Uterus (tissue), 4 donors: Measurements from ENCODE around the gene STIM1. TPM values are rescaled to one million over a fixed set of nuclear protein-coding genes. Genes with fewer than 3 reads are reported as not detected.

Experiments
- DNase-seq, 2 donors: peaks; one replicate each; pipeline ENCODE4 v3.0.0-alpha.2; 2019 to 2020
- H3K27ac ChIP-seq, 2 donors: fragments of 200-600 bp; sonication (generic); 1 replicate in 1 of 2; 2 replicates in 1 of 2; pipeline ENCODE4 v1.5.1; 2016 to 2018
- H3K27me3 ChIP-seq, 2 donors: fragments of 200-600 bp; sonication (generic); one replicate each; pipeline ENCODE4 v1.5.1; 2018 to 2019; ENCODE audit warnings: control low read depth in 1 of 2
- H3K36me3 ChIP-seq, 2 donors: fragments of 200-600 bp; sonication (generic); one replicate each; pipeline ENCODE4 v1.5.1; 2019; ENCODE audit warnings: control low read depth in 1 of 2
- H3K4me1 ChIP-seq, 2 donors: fragments of 200-600 bp; sonication (generic); one replicate each; pipeline ENCODE4 v1.5.1; 2018 to 2019; ENCODE audit warnings: control low read depth in 1 of 2
- H3K4me3 ChIP-seq, 2 donors: fragments of 200-600 bp; sonication (generic); 1 replicate in 1 of 2; 2 replicates in 1 of 2; pipeline ENCODE4 v1.5.1; 2018 to 2019; ENCODE audit warnings: mild to moderate bottlenecking in 1 of 2
- H3K9me3 ChIP-seq, 2 donors: fragments of 200-600 bp; sonication (generic); one replicate each; pipeline ENCODE4 v1.5.1; 2019; ENCODE audit warnings: control low read depth in 1 of 2
- CTCF ChIP-seq, 4 experiments: fragments of 200-600 bp in 2 of 4; fragments of 450-650 bp in 2 of 4; sonication (generic) in 2 of 4; IDR thresholded peaks; one replicate each; pipeline ENCODE4 v1.5.1; 2016 to 2019; ENCODE audit warnings: antibody characterized with exemption in 4 of 4, mild to moderate bottlenecking in 2 of 4, moderate library complexity in 1 of 4
- POLR2A ChIP-seq, 2 donors: fragments of 450-650 bp; IDR thresholded peaks; one replicate each; pipeline ENCODE4 v1.6.1; 2016; ENCODE audit warnings: antibody characterized with exemption in 2 of 2, mild to moderate bottlenecking in 1 of 2, moderate library complexity in 1 of 2
- intact Hi-C: fragments of 100-400 bp; cut with DNase I; formaldehyde crosslinking; loops from one replicate; pipeline ENCODE4 v1.15.1; 2023; ENCODE audit warnings: low total_unique reads
- total RNA-seq, 4 donors: library from RNA; depleted of rRNA in 3 of 4; stranded (reverse); fragments of >200 nt in 3 of 4; gene quantifications; one replicate each; pipeline versions ENCODE4 v1.1.0 to v1.2.4, GENCODE V29; 2014 to 2023
- donor health status: DM: yes; HTN: yes; CAD: no.

The STIM1 gene
- total RNA-seq, 4 donors from 2014 or later: 37.6 to 114 (median 56.3) TPM

GRCh38 chr11:3964056-3964455 is 108.6 kb downstream of the STIM1 start:
- no peak for DNase-seq
- H3K4me3 ChIP-seq: no peak overlapping the region
- no peaks in the 10 kb centered on the region for H3K4me1 ChIP-seq
- intact Hi-C loops: no loop called here
- no peaks in the 10 kb centered on the region for H3K27me3 ChIP-seq
- H3K9me3 ChIP-seq: no peaks in the 10 kb centered on the region
- no peak overlapping the region for H3K27ac ChIP-seq
- no peaks in the 10 kb centered on the region for H3K36me3 ChIP-seq
- TF ChIP-seq POLR2A (IDR thresholded peaks at IDR 0.05) (no peak), CTCF (IDR thresholded peaks at IDR 0.05) (no peak)

GRCh38 chr11:3964935-3965604 is 109.6 kb downstream of the STIM1 start:
- Histone ChIP-seq H3K27ac (no peak overlapping the region), H3K4me3 (no peak overlapping the region), H3K36me3 (no peaks in the 10 kb centered on the region), H3K27me3 (no peaks in the 10 kb centered on the region), H3K9me3 (no peaks in the 10 kb centered on the region), H3K4me1 (no peaks in the 10 kb centered on the region)
- no peak for TF ChIP-seq POLR2A (IDR thresholded peaks at IDR 0.05)
- no peak for TF ChIP-seq CTCF (IDR thresholded peaks at IDR 0.05)
- intact Hi-C loops: no loop called here
- DNase-seq: no peak

- Histone ChIP-seq H3K36me3 (no peaks in the 10 kb centered on the region), H3K4me3 (no peak overlapping the region), H3K4me1 (no peaks in the 10 kb centered on the region), H3K27ac (no peak overlapping the region), H3K9me3 (no peaks in the 10 kb centered on the region), H3K27me3 (no peaks in the 10 kb centered on the region)
- no peak for DNase-seq
- no peak for TF ChIP-seq CTCF (IDR thresholded peaks at IDR 0.05)
- TF ChIP-seq POLR2A (IDR thresholded peaks at IDR 0.05): no peak
- intact Hi-C loops: no loop called here
Measured at GRCh38 chr11:3967695-3968094, 112.2 kb downstream of the STIM1 start.

DNA sequence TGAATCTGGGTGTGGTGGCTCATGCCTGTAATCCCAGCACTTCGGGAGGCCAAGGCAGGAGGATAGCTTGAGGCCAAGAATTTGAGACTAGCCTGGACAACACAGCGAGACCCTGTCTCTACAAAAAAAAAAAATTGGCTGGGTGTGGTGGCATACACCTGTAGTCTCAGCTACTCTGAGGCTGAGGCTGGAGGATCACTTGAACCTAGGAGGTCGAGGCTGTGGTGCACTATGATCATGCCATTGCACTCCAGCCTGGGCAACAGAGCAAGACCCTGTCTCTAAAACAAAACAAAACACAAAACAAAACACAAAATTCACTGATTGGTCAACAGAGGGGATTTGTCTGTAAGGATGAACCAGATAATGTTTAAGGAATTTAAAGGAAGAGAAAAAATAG is 113.7 kb downstream of the STIM1 start:
- Histone ChIP-seq H3K4me3 (no peak overlapping the region), H3K27me3 (no peaks in the 10 kb centered on the region), H3K4me1 (no peaks in the 10 kb centered on the region), H3K36me3 (no peaks in the 10 kb centered on the region), H3K9me3 (no peaks in the 10 kb centered on the region), H3K27ac (no peak overlapping the region)
- intact Hi-C loops: no loop called here
- DNase-seq: no peak
- no peak for TF ChIP-seq CTCF (IDR thresholded peaks at IDR 0.05)
- no peak for TF ChIP-seq POLR2A (IDR thresholded peaks at IDR 0.05)

GRCh38 chr11:3969613-3970012 is 114.1 kb downstream of the STIM1 start:
- no peak for DNase-seq
- TF ChIP-seq CTCF (IDR thresholded peaks at IDR 0.05): no peak
- TF ChIP-seq POLR2A (IDR thresholded peaks at IDR 0.05): no peak
- no peak overlapping the region for H3K4me3 ChIP-seq
- no peaks in the 10 kb centered on the region for H3K36me3 ChIP-seq
- H3K27ac ChIP-seq: no peak overlapping the region
- intact Hi-C loops: no loop called here
- H3K9me3 ChIP-seq: no peaks in the 10 kb centered on the region
- H3K4me1 ChIP-seq: no peaks in the 10 kb centered on the region
- H3K27me3 ChIP-seq: no peaks in the 10 kb centered on the region
